ENCODE data around the gene DRD5.

The DRD5 gene

GRCh38 chr4:9811806-9812205 is 30.4 kb downstream of the DRD5 start:
- no peaks in the 10 kb centered on the region for H3K27me3 Mint-ChIP-seq (ENCODE audit: low read depth)
- H3K4me1 Mint-ChIP-seq = peaks cover 7% of the 10 kb centered on the region
- H3K9me3 Mint-ChIP-seq = no peaks in the 10 kb centered on the region
- no peaks in the 10 kb centered on the region for H3K36me3 Mint-ChIP-seq (ENCODE audit: low read depth)
- no peak for TF ChIP-seq CTCF (IDR thresholded peaks at IDR 0.05; ENCODE audit: unreplicated experiment in 3 of 3)
- H3K4me3 Mint-ChIP-seq = no peak overlapping the region
- H3K27ac Mint-ChIP-seq = no peak overlapping the region

GRCh38 chr4:9812501-9813340 is 31.3 kb downstream of the DRD5 start:
- Mint-ChIP-seq H3K4me3 (no peak overlapping the region), H3K9me3 (peaks cover 4% of the 10 kb centered on the region), H3K4me1 (peaks cover 7% of the 10 kb centered on the region), H3K27me3 (ENCODE audit: low read depth) (peaks cover under 1% of the 10 kb centered on the region), H3K27ac (peak overlapping the region in 2 of 3 experiments; percentile 9 to 60), H3K36me3 (ENCODE audit: low read depth) (no peaks in the 10 kb centered on the region)
- TF ChIP-seq CTCF (IDR thresholded peaks at IDR 0.05; ENCODE audit: unreplicated experiment in 3 of 3) = no peak

GRCh38 chr4:9816285-9816684 is 34.9 kb downstream of the DRD5 start:
- Mint-ChIP-seq H3K9me3 (peaks cover 14% of the 10 kb centered on the region), H3K4me1 (peaks cover 7% of the 10 kb centered on the region), H3K27me3 (ENCODE audit: low read depth) (peaks cover 9% of the 10 kb centered on the region)

GRCh38 chr4:9820343-9820742 is 38.9 kb downstream of the DRD5 start:
- TF ChIP-seq CTCF (IDR thresholded peaks at IDR 0.05; ENCODE audit: unreplicated experiment in 3 of 3) = no peak
- H3K4me1 Mint-ChIP-seq = no peaks in the 10 kb centered on the region
- peaks cover 11% of the 10 kb centered on the region for H3K27me3 Mint-ChIP-seq (ENCODE audit: low read depth)
- peaks cover 14% of the 10 kb centered on the region for H3K9me3 Mint-ChIP-seq
- no peak overlapping the region for H3K27ac Mint-ChIP-seq
- no peak overlapping the region for H3K4me3 Mint-ChIP-seq
- no peaks in the 10 kb centered on the region for H3K36me3 Mint-ChIP-seq (ENCODE audit: low read depth)

More at GRCh38 chr4:9816285-9816684, 34.9 kb downstream of the DRD5 start:
- TF ChIP-seq CTCF (IDR thresholded peaks at IDR 0.05; ENCODE audit: unreplicated experiment in 3 of 3) = no peak
- Mint-ChIP-seq H3K4me3 (no peak overlapping the region), H3K36me3 (ENCODE audit: low read depth) (no peaks in the 10 kb centered on the region), H3K27ac (no peak overlapping the region)

- H3K4me3 Mint-ChIP-seq = no peak overlapping the region
- no peak for TF ChIP-seq CTCF (IDR thresholded peaks at IDR 0.05; ENCODE audit: unreplicated experiment in 3 of 3)
- H3K27me3 Mint-ChIP-seq (ENCODE audit: low read depth) = peaks cover 18% of the 10 kb centered on the region
- H3K9me3 Mint-ChIP-seq = no peaks in the 10 kb centered on the region
- H3K4me1 Mint-ChIP-seq = no peaks in the 10 kb centered on the region
- no peaks in the 10 kb centered on the region for H3K36me3 Mint-ChIP-seq (ENCODE audit: low read depth)
- no peak overlapping the region for H3K27ac Mint-ChIP-seq
These were observed 43.6 kb downstream of the DRD5 start for GRCh38 chr4:9825049-9825448.

GRCh38 chr4:9826551-9826950 is 45.1 kb downstream of the DRD5 start:
- no peaks in the 10 kb centered on the region for H3K4me1 Mint-ChIP-seq
- no peak overlapping the region for H3K27ac Mint-ChIP-seq
- peaks cover 17% of the 10 kb centered on the region for H3K27me3 Mint-ChIP-seq (ENCODE audit: low read depth)
- H3K4me3 Mint-ChIP-seq = no peak overlapping the region
- no peak for TF ChIP-seq CTCF (IDR thresholded peaks at IDR 0.05; ENCODE audit: unreplicated experiment in 3 of 3)
- no peaks in the 10 kb centered on the region for H3K36me3 Mint-ChIP-seq (ENCODE audit: low read depth)
- H3K9me3 Mint-ChIP-seq = no peaks in the 10 kb centered on the region
